Loucy (cell line): Measurements from ENCODE around the gene BACH2.

Experiments
- H2AFZ ChIP-seq: fragments of 200-600 bp; sonication (generic); 2 replicates; pipeline ENCODE4 v1.6.0; 2016; ENCODE audit warnings: antibody characterized with exemption, mild to moderate bottlenecking, low read length, moderate library complexity
- H3F3A ChIP-seq: fragments of 200-600 bp; 2 replicates; pipeline ENCODE4 v1.6.0; 2016; ENCODE audit warnings: antibody characterized with exemption, low read depth, mild to moderate bottlenecking
- H3K27me3 ChIP-seq: fragments of 200-600 bp; sonication (generic); 2 replicates; pipeline ENCODE4 v1.6.1; 2014; ENCODE audit warnings: low read length, mild to moderate bottlenecking; ENCODE audit not compliant: insufficient read depth, poor library complexity, severe bottlenecking
- H3K36me3 ChIP-seq: fragments of 200-600 bp; sonication (generic); 2 replicates; pipeline ENCODE4 v1.6.1; 2016; ENCODE audit warnings: low read length; ENCODE audit not compliant: insufficient read depth
- H3K4me1 ChIP-seq: fragments of 200-600 bp; sonication (generic); 2 replicates; pipeline ENCODE4 v1.5.1; 2014; ENCODE audit warnings: low read length, mild to moderate bottlenecking; ENCODE audit not compliant: insufficient read depth, poor library complexity, severe bottlenecking
- H3K4me2 ChIP-seq: fragments of 200-600 bp; sonication (generic); 2 replicates; pipeline ENCODE4 v1.6.0; 2014; ENCODE audit warnings: antibody characterized with exemption, low read length, low read depth, mild to moderate bottlenecking; ENCODE audit not compliant: poor library complexity, severe bottlenecking
- H3K4me3 ChIP-seq: fragments of 200-600 bp; sonication (generic); 2 replicates; pipeline ENCODE4 v1.5.1; 2014; ENCODE audit warnings: low read length, mild to moderate bottlenecking, mixed read lengths; ENCODE audit not compliant: poor library complexity, severe bottlenecking
- H3K79me2 ChIP-seq: fragments of 200-600 bp; sonication (generic); 2 replicates; pipeline ENCODE4 v1.6.1; 2014; ENCODE audit warnings: low read length; ENCODE audit not compliant: insufficient read depth
- H3K9ac ChIP-seq: fragments of 200-600 bp; sonication (generic); 2 replicates; pipeline ENCODE4 v1.6.0; 2014; ENCODE audit warnings: mild to moderate bottlenecking, low read depth, low read length, moderate library complexity; ENCODE audit not compliant: poor library complexity, severe bottlenecking
- H3K9me2 ChIP-seq: fragments of 200-600 bp; sonication (generic); replicated peaks from 2 replicates; pipeline ENCODE4 v1.6.1; 2016; ENCODE audit warnings: low read depth, low read length, mixed read lengths
- H3K9me3 ChIP-seq: fragments of 200-600 bp; sonication (generic); 2 replicates; pipeline ENCODE4 v1.6.1; 2014; ENCODE audit warnings: mild to moderate bottlenecking, antibody characterized with exemption, low read length, low read depth; ENCODE audit not compliant: insufficient read depth
- H4K20me1 ChIP-seq: fragments of 200-600 bp; sonication (generic); 2 replicates; pipeline ENCODE4 v1.6.0; 2014; ENCODE audit warnings: antibody characterized with exemption, low read length, mild to moderate bottlenecking; ENCODE audit not compliant: insufficient read depth, poor library complexity, severe bottlenecking
- EZH2phosphoT487 ChIP-seq: fragments of 200-600 bp; IDR thresholded peaks from 2 replicates; pipeline ENCODE4 v1.6.1; 2018; ENCODE audit warnings: antibody characterized with exemption, mild to moderate bottlenecking, moderate library complexity, borderline replicate concordance
- TF ChIP-seq, protein P1 (sequence below): fragments of 200-600 bp; sonication (generic); conservative IDR thresholded peaks from 2 replicates; pipeline ENCODE4 v1.5.1; 2014; ENCODE audit warnings: mild to moderate bottlenecking, antibody characterized with exemption, low read length

BACH2 gene

DNA sequence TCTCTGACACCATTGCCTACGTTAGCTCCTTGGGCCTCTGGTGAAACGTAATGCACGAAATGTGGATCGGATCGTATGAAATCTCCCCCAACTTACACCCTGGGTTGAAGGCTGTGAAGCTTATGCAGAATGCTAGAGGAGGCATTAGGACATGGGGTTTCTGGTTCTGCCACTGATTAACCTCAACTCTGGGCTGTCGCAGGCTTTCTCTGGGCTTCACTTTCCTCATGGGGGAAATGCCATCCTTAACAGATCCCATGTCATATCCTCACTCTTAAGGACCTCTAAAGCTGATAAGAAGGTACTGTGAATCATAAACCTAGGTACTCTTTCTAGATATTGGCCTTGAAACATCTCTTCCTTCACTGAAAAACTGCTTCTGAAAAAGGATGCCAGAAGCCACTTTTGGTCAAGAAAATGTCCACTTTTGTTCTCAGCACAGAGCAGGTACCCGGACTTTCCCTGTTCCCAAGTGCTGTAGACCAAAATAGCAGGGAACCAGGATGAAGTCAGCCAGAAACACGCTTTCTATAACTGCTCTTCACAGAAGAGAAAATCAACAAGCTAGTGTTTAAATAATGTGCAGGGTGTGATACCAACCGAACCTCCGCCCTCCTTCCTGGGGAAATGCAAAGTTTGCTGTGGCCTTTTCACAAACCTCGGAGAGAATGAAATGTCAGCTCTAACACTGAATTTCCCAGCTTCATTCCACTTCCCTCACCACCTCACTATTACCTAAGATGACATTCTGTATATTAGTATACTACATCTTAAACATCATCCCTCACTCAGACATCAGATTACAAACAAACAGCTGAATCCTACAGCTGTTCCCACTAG lies 118.9 kb downstream of the BACH2 start:
- TF ChIP-seq, protein P1, sequence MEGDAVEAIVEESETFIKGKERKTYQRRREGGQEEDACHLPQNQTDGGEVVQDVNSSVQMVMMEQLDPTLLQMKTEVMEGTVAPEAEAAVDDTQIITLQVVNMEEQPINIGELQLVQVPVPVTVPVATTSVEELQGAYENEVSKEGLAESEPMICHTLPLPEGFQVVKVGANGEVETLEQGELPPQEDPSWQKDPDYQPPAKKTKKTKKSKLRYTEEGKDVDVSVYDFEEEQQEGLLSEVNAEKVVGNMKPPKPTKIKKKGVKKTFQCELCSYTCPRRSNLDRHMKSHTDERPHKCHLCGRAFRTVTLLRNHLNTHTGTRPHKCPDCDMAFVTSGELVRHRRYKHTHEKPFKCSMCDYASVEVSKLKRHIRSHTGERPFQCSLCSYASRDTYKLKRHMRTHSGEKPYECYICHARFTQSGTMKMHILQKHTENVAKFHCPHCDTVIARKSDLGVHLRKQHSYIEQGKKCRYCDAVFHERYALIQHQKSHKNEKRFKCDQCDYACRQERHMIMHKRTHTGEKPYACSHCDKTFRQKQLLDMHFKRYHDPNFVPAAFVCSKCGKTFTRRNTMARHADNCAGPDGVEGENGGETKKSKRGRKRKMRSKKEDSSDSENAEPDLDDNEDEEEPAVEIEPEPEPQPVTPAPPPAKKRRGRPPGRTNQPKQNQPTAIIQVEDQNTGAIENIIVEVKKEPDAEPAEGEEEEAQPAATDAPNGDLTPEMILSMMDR, result no peak
- TF ChIP-seq EZH2phosphoT487, result no peak
- peaks cover 20% of the 10 kb centered on the region for H3K4me1 ChIP-seq
- H3F3A ChIP-seq, result no peaks in the 10 kb centered on the region
- 0 out of 2 replicates have a peak, but pooled peaks cover 5% of the 10 kb centered on the region for H3K9me3 ChIP-seq
- H3K9me2 ChIP-seq, result no peaks in the 10 kb centered on the region
- H3K27me3 ChIP-seq, result no peaks in the 10 kb centered on the region
- no peaks in the 10 kb centered on the region for H4K20me1 ChIP-seq
- no peak overlapping the region for H3K9ac ChIP-seq
- H2AFZ ChIP-seq, result no peak overlapping the region
- H3K4me3 ChIP-seq, result no peak overlapping the region
- peaks cover 39% of the 10 kb centered on the region; the same call in 1 of the 2 replicates for H3K79me2 ChIP-seq
- H3K4me2 ChIP-seq, result no peak overlapping the region
- peaks cover 6% of the 10 kb centered on the region; the same call in 1 of the 2 replicates for H3K36me3 ChIP-seq

DNA sequence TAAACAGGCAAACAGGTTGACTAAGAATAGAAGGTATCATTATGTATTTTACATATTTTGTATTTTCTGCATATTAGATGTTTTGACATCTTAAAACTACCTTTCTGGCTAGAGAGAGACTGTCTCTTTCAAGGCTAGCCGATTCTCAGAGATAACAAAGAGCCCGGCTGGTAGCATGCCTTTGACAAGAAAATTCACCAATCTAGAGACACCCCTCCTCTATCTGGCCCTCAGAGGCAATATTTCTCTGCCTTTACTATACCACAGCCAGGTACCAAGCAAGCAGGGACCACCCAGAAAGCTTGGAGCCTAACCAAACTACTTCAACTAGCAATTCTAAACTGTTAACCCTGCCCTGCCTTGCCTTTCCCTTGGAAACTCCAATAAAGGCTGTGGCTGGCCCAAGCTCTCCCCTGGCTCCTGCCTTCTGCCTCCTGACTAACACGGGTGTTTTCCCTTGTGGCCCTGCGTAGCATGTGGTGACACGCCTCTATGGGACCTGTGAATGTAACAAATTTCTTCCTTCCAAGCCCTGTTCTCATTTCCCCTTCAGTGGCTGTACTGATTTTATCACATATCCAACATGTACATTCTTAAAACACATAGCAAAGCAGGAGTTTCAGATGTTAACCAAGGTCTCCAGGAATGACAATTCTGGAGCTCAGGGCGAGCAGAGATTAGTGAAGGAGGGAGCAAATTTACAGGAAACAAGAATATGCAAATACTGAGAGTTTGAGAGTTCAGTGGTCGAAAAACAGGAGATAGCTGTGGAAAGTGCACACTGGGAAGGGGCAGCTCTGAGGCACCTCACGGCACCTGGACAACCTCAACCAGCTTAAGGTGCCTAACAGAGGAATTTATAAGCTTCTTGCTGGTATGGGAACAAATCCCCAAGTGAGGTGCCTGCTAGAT lies 120.8 kb downstream of the BACH2 start:
- H3K79me2 ChIP-seq, result peaks cover 48% of the 10 kb centered on the region
- H2AFZ ChIP-seq, result no peak overlapping the region
- no peak overlapping the region for H3K4me2 ChIP-seq
- H3K4me3 ChIP-seq, result no peak overlapping the region
- TF ChIP-seq EZH2phosphoT487, result no peak
- TF ChIP-seq, protein P1, result no peak
- H3K27me3 ChIP-seq, result no peaks in the 10 kb centered on the region
- H3K9me3 ChIP-seq, result 0 out of 2 replicates have a peak, but pooled peaks cover 5% of the 10 kb centered on the region
- H3K4me1 ChIP-seq, result peaks cover 20% of the 10 kb centered on the region
- no peaks in the 10 kb centered on the region for H4K20me1 ChIP-seq
- no peaks in the 10 kb centered on the region for H3F3A ChIP-seq
- no peaks in the 10 kb centered on the region for H3K9me2 ChIP-seq
- H3K36me3 ChIP-seq, result peaks cover 7% of the 10 kb centered on the region; the same call in 1 of the 2 replicates
- peak overlapping the region; percentile 6 for H3K9ac ChIP-seq

GRCh38 chr6:90173262-90173925 lies 123.2 kb downstream of the BACH2 start:
- Histone ChIP-seq H3K27me3 (no peaks in the 10 kb centered on the region), H3K79me2 (peaks cover 51% of the 10 kb centered on the region), H3K9me3 (0 out of 2 replicates have a peak, but pooled peaks cover 5% of the 10 kb centered on the region), H3K4me3 (no peak overlapping the region), H3K4me1 (peaks cover 37% of the 10 kb centered on the region), H4K20me1 (no peaks in the 10 kb centered on the region), H3K36me3 (peaks cover 7% of the 10 kb centered on the region; the same call in 1 of the 2 replicates), H3K9me2 (no peaks in the 10 kb centered on the region), H3F3A (no peaks in the 10 kb centered on the region), H3K9ac (no peak overlapping the region), H3K4me2 (no peak overlapping the region), H2AFZ (no peak overlapping the region)
- TF ChIP-seq, protein P1, result no peak
- no peak for TF ChIP-seq EZH2phosphoT487
